Measurements from ENCODE around the gene SMCO2. TPM values are rescaled to one million over a fixed set of nuclear protein-coding genes. Genes with fewer than 3 reads are reported as not detected.
A peak's percentile ranks its signal among the peaks of the same experiment; 100 is the strongest.

SMCO2 gene
- total RNA-seq, 1 experiment from 2014 or later: not detected

- H3K4me1 ChIP-seq (replicated peaks): peaks cover 5% of the 10 kb centered on the region; the same call in 1 of the 2 replicates
- 0 out of 2 replicates have a peak, but pooled peaks cover under 1% of the 10 kb centered on the region for H3K9me3 ChIP-seq (replicated peaks)
- H3K27ac ChIP-seq: no peak overlapping the region
- no peak for DNase-seq (ENCODE audit: low read depth in 1 of 2, low spot score in 2 of 2)
- H3K4me3 ChIP-seq: no peak overlapping the region
- no peaks in the 10 kb centered on the region; the same call in 1 of the 2 replicates for H3K27me3 ChIP-seq (replicated peaks)
- no peaks in the 10 kb centered on the region for H3K36me3 ChIP-seq
Measured at GRCh38 chr12:27511723-27512045, 65.1 kb downstream of the SMCO2 start.

- Histone ChIP-seq H3K9me3 (replicated peaks) (no peaks in the 10 kb centered on the region), H3K27ac (no peak overlapping the region), H3K27me3 (replicated peaks) (no peaks in the 10 kb centered on the region; the same call in 1 of the 2 replicates), H3K36me3 (no peaks in the 10 kb centered on the region), H3K4me1 (replicated peaks) (peaks cover 5% of the 10 kb centered on the region; the same call in 1 of the 2 replicates), H3K4me3 (no peak overlapping the region)
- DNase-seq (ENCODE audit: low read depth in 1 of 2, low spot score in 2 of 2): no peak
Measured at GRCh38 chr12:27513155-27513824, 66.8 kb downstream of the SMCO2 start.

- no peak overlapping the region for H3K4me3 ChIP-seq
- no peaks in the 10 kb centered on the region for H3K36me3 ChIP-seq
- H3K9me3 ChIP-seq (replicated peaks): no peaks in the 10 kb centered on the region
- H3K27me3 ChIP-seq (replicated peaks): no peaks in the 10 kb centered on the region; the same call in 1 of the 2 replicates
- H3K27ac ChIP-seq: no peak overlapping the region
- peaks cover 5% of the 10 kb centered on the region for H3K4me1 ChIP-seq (replicated peaks)
- DNase-seq (ENCODE audit: low read depth in 1 of 2, low spot score in 2 of 2): no peak
Measured at GRCh38 chr12:27515671-27516070, 69.1 kb downstream of the SMCO2 start.

- Histone ChIP-seq H3K27ac (no peak overlapping the region), H3K27me3 (replicated peaks) (no peaks in the 10 kb centered on the region), H3K9me3 (replicated peaks) (no peaks in the 10 kb centered on the region), H3K4me1 (replicated peaks) (peaks cover 12% of the 10 kb centered on the region), H3K36me3 (no peaks in the 10 kb centered on the region), H3K4me3 (no peak overlapping the region)
- no peak for DNase-seq (ENCODE audit: low read depth in 1 of 2, low spot score in 2 of 2)
Measured at GRCh38 chr12:27516625-27517024, 70.1 kb downstream of the SMCO2 start.

GRCh38 chr12:27517546-27517945 lies 71.0 kb downstream of the SMCO2 start:
- no peak overlapping the region for H3K27ac ChIP-seq

GRCh38 chr12:27517961-27518665 lies 71.6 kb downstream of the SMCO2 start:
- no peaks in the 10 kb centered on the region for H3K27me3 ChIP-seq (replicated peaks)
- DNase-seq (ENCODE audit: low read depth in 1 of 2, low spot score in 2 of 2): no peak
- no peak overlapping the region for H3K4me3 ChIP-seq
- peaks cover 14% of the 10 kb centered on the region for H3K4me1 ChIP-seq (replicated peaks)
- no peak overlapping the region for H3K27ac ChIP-seq
- no peaks in the 10 kb centered on the region for H3K36me3 ChIP-seq
- H3K9me3 ChIP-seq (replicated peaks): no peaks in the 10 kb centered on the region

More at GRCh38 chr12:27517546-27517945, 71.0 kb downstream of the SMCO2 start:
- Histone ChIP-seq H3K9me3 (replicated peaks) (no peaks in the 10 kb centered on the region), H3K36me3 (no peaks in the 10 kb centered on the region), H3K4me3 (no peak overlapping the region), H3K27me3 (replicated peaks) (no peaks in the 10 kb centered on the region), H3K4me1 (replicated peaks) (peaks cover 12% of the 10 kb centered on the region)
- no peak for DNase-seq (ENCODE audit: low read depth in 1 of 2, low spot score in 2 of 2)

GRCh38 chr12:27521066-27521465 lies 74.5 kb downstream of the SMCO2 start:
- DNase-seq (ENCODE audit: low read depth in 1 of 2, low spot score in 2 of 2): peak in 1 of 2 experiments; percentile 15
- Histone ChIP-seq H3K4me1 (replicated peaks) (peaks cover 19% of the 10 kb centered on the region), H3K36me3 (no peaks in the 10 kb centered on the region), H3K27ac (no peak overlapping the region), H3K27me3 (replicated peaks) (no peaks in the 10 kb centered on the region), H3K9me3 (replicated peaks) (no peaks in the 10 kb centered on the region), H3K4me3 (no peak overlapping the region)

- no peak for DNase-seq (ENCODE audit: low read depth in 1 of 2, low spot score in 2 of 2)
- Histone ChIP-seq H3K9me3 (replicated peaks) (no peaks in the 10 kb centered on the region), H3K4me1 (replicated peaks) (peaks cover 21% of the 10 kb centered on the region), H3K36me3 (no peaks in the 10 kb centered on the region), H3K4me3 (no peak overlapping the region), H3K27me3 (replicated peaks) (no peaks in the 10 kb centered on the region), H3K27ac (no peak overlapping the region)
Measured at GRCh38 chr12:27521981-27522380, 75.4 kb downstream of the SMCO2 start.

GRCh38 chr12:27523305-27523641 lies 76.7 kb downstream of the SMCO2 start:
- peaks cover 21% of the 10 kb centered on the region for H3K4me1 ChIP-seq (replicated peaks)
- no peaks in the 10 kb centered on the region for H3K27me3 ChIP-seq (replicated peaks)
- peak overlapping the region; percentile 63 for H3K4me3 ChIP-seq

GRCh38 chr12:27523642-27524493 lies 77.3 kb downstream of the SMCO2 start, which contains the start of gene PPFIBP1:
Gene PPFIBP1 (plus strand): TSS chr12:27524206. CDS start chr12:27633397, 109,191 bp downstream.
- H3K9me3 ChIP-seq (replicated peaks): no peaks in the 10 kb centered on the region
- no peaks in the 10 kb centered on the region for H3K27me3 ChIP-seq (replicated peaks)
- DNase-seq (ENCODE audit: low read depth in 1 of 2, low spot score in 2 of 2): peak; percentile 98 to 99

More at GRCh38 chr12:27523305-27523641, 76.7 kb downstream of the SMCO2 start:
- Histone ChIP-seq H3K9me3 (replicated peaks) (no peaks in the 10 kb centered on the region), H3K27ac (peak overlapping the region; percentile 65), H3K36me3 (no peaks in the 10 kb centered on the region)
- DNase-seq (ENCODE audit: low read depth in 1 of 2, low spot score in 2 of 2): no peak

GRCh38 chr12:27524494-27524835 lies 77.9 kb downstream of the SMCO2 start:
- H3K36me3 ChIP-seq: 0 out of 2 replicates have a peak, but pooled peaks cover 6% of the 10 kb centered on the region
- no peaks in the 10 kb centered on the region for H3K9me3 ChIP-seq (replicated peaks)
- no peak for DNase-seq (ENCODE audit: low read depth in 1 of 2, low spot score in 2 of 2)
- H3K27me3 ChIP-seq (replicated peaks): no peaks in the 10 kb centered on the region
- peak overlapping the region; percentile 65 for H3K27ac ChIP-seq
- peaks cover 30% of the 10 kb centered on the region for H3K4me1 ChIP-seq (replicated peaks)
- peak overlapping the region; percentile 63 for H3K4me3 ChIP-seq

More at GRCh38 chr12:27523642-27524493, 77.3 kb downstream of the SMCO2 start, which contains the start of gene PPFIBP1:
- H3K4me3 ChIP-seq: peak within 1 kb of the TSS; percentile 63
- peaks cover 24% of the 10 kb centered on the region for H3K4me1 ChIP-seq (replicated peaks)
- H3K27ac ChIP-seq: peak within 1 kb of the TSS; percentile 65
- 0 out of 2 replicates have a peak, but pooled peaks cover 2% of the 10 kb centered on the region for H3K36me3 ChIP-seq

- H3K36me3 ChIP-seq: 0 out of 2 replicates have a peak, but pooled peaks cover 6% of the 10 kb centered on the region
- peak overlapping the region; percentile 37 for H3K27ac ChIP-seq
- H3K4me1 ChIP-seq (replicated peaks): peaks cover 34% of the 10 kb centered on the region
- no peaks in the 10 kb centered on the region for H3K27me3 ChIP-seq (replicated peaks)
- peak overlapping the region; percentile 63 for H3K4me3 ChIP-seq
- DNase-seq (ENCODE audit: low read depth in 1 of 2, low spot score in 2 of 2): peak in 1 of 2 experiments; percentile 34
- H3K9me3 ChIP-seq (replicated peaks): no peaks in the 10 kb centered on the region
Measured at GRCh38 chr12:27524839-27525753, 78.6 kb downstream of the SMCO2 start.

GRCh38 chr12:27527512-27527911 lies 81.0 kb downstream of the SMCO2 start:
- Histone ChIP-seq H3K4me3 (no peak overlapping the region), H3K27me3 (replicated peaks) (no peaks in the 10 kb centered on the region), H3K9me3 (replicated peaks) (no peaks in the 10 kb centered on the region), H3K4me1 (replicated peaks) (peaks cover 34% of the 10 kb centered on the region), H3K36me3 (peaks cover 16% of the 10 kb centered on the region; the same call in 1 of the 2 replicates), H3K27ac (no peak overlapping the region)
- no peak for DNase-seq (ENCODE audit: low read depth in 1 of 2, low spot score in 2 of 2)
